ENCODE measurements around the gene GHRHR.

Gene GHRHR

DNA sequence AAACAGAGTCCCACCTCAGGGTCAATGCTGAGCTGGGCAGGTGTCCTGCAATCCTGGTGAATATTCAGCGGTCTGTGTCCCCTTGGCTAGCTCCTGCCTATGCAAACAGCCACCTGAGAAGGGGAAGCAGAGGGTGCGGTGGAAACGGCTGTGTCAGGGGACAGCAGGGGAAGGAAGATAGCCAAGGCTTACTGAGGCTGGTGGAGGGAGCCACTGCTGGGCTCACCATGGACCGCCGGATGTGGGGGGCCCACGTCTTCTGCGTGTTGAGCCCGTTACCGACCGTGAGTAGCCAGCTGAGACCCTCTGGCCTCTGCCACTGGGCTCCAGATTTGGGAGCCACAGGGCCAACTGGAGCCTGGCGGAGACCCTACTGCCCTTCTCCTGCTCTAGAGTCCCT lies at the start of gene GHRHR:
Gene GHRHR, plus strand, starts transcription at position 112 of the 400 bp plus-strand sequence. Its CDS starts 116 bp downstream, at position 228.
- FAIRE-seq, result peak; percentile 75
- DNase-seq (ENCODE audit: low spot score), result no peak

DNA sequence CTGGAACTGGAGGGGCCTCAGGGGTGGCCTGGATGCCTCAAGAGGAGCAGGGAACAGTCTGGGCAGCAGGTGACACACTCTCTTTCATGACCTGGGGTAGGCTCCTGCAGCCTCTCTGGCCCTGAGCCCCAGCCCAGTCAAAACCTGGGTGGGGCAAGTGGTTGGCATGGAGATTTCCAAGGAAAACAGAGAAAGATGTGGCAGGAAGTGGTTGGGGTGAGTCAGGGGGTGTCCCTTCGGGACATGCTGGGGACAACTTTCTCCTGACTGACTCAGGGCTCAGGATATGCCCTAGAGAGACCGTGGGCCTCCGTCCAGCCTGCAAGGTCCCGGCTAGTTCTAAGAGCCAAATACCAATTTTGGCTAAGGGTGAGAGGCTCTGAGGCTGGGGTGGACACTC lies 49.2 kb upstream of the GHRHR start:
- no peak for FAIRE-seq
- peak; percentile 86 for DNase-seq (ENCODE audit: low spot score)

DNA sequence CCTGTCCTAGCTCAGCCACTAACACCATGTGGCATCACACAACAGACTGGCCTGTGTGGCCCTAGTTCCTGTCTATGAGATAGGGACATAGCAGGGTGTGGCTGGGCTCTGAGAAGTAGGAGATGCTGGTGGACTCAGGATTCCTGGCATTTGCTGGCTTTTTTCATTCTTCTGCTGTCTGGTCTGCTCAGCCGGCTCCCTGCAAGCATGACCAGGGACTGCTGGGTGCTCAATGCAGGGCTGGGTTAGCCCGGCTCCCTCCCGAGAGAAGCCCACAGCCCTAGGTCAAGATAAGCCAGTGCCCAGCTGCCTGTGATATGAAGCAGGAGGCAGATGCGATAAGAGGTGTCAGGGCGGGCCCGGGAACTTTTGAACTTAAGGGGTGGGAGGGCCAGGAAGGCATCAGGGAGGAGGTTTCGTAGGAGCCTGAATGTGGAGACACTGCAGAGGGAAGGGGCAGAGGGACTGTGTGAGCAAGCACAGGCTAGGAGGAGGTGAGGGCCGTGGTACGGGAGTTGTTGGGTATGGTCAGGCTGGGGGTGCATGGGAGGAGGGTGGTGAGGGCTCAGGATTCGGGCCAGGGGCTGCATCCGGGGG lies 48.6 kb upstream of the GHRHR start:
- FAIRE-seq (no peak), DNase-seq (ENCODE audit: low spot score) (peak; percentile 41)

DNA sequence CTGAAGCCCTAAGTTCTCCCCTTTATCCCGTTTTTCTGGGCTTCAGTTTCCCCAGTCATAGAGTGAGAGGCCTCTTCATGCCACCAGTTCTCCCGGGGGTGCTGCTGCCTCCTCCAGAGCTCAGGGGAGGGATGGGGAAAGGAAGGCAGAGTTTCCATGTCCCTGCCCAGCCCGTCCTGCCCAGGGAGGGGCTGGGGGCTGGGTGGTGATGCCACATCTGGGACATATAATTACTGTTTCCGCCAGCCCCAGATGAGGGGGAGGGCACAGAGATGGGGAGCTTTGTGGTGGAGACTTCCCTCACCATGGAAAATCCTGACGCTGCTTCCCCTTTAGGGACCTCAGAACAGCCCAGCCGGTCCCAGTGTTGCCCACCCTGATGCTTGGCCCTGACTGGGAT lies 48.0 kb upstream of the GHRHR start:
- no peak for FAIRE-seq
- no peak for DNase-seq (ENCODE audit: low spot score)

GRCh38 chr7:30916255-30916654 lies 47.5 kb upstream of the GHRHR start:
- FAIRE-seq (no peak), DNase-seq (ENCODE audit: low spot score) (no peak)

GRCh38 chr7:30916767-30917166 lies 47.0 kb upstream of the GHRHR start:
- DNase-seq (ENCODE audit: low spot score), result no peak
- no peak for FAIRE-seq

DNA sequence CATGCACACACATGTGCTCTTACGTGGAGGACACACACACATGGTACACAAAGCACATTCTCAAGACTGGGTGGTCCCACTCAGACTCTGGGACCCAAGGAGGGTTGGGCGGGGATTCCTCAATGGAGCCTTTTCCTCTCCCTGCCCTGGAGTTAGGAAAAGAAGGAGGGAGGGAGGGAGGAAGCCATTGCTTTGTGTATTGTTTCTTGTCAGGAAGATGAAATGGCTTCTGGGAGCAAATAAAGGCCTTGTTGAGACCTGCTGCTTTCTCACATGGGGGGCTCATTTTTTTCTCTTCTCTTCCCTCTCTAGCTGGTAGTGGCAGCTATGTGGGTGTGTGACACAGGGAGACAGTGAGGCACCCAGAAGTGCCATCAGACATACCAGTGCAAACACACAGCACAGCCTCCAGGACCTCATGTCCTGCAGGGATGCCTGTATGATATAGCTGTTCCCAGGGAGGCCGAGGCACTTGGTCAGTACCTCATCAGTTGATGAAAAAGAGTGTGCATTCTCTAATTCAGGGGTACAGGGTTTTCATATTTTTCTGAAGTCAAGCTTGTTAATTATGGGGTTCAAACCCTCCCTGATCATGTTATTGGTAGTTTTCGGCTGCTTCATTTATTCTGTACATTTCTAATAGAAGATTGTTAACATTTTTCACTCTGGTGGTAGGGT lies 46.4 kb upstream of the GHRHR start:
- peak; percentile 40 for FAIRE-seq
- DNase-seq (ENCODE audit: low spot score), result no peak

DNA sequence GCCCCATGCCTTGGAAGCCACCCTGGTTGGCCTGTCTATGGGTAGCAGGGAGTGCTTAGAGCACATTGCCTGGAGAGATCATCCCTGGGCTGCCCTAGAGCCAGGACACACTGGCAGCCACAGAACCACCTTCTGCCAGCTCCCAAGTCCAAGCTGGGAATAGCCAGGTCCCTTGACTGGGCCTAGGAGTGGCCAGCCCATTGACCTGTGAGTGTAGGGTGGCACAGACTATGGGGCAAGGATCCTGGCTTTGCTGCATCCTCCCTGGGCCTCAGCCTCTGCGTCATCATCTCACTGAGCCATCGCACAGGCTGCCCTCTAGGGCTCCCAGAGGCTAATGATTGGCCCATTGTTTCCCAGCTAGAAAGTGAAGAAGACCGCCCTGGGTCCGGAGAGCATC lies 45.1 kb upstream of the GHRHR start:
- FAIRE-seq (no peak), DNase-seq (ENCODE audit: low spot score) (no peak)

- DNase-seq (ENCODE audit: low spot score), result peak; percentile 57
- no peak for FAIRE-seq
Measured at GRCh38 chr7:30920021-30920583, 43.7 kb upstream of the GHRHR start.

GRCh38 chr7:30920584-30921539 lies 42.9 kb upstream of the GHRHR start:
- FAIRE-seq (peak; percentile 94), DNase-seq (ENCODE audit: low spot score) (peak; percentile 90)

DNA sequence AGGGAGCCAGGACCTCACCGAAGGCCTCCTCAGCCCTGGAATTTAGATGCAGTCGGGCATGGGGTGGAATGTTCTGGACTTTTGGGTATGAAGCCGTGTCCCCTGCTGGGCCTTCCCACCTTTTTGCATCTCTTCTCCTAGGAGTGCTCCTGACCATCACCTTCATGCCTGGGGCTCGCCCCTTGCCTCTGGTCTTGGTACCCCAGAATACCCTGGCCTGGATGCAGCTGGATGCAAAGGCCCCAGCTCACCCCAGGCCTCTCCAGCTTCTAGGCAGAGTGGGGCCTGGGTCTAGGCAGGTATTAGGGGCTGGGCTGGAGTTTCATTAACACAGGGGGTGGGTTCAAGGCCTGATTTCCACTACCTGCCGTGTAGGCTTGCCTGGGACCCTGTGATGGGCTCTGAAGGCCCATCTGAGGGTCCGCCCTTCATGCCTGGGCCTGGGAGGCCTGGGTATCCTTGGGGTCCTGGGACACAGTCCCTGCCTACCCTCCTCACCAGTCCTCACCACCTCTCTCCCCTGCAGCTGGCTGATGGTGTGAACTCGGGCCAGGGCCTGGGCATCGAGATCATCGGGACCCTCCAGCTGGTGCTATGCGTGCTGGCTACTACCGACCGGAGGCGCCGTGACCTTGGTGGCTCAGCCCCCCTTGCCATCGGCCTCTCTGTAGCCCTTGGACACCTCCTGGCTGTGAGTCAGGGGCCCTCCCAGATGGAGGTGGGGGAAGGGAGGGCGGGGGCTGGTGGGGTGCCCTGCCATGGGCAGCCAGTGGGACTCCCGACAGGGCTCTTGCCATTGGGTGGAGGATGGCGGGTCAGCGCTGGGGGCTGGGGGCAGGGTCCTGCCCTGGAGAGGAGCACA lies 42.0 kb upstream of the GHRHR start:
- FAIRE-seq (peak; percentile 52), DNase-seq (ENCODE audit: low spot score) (no peak)

DNA sequence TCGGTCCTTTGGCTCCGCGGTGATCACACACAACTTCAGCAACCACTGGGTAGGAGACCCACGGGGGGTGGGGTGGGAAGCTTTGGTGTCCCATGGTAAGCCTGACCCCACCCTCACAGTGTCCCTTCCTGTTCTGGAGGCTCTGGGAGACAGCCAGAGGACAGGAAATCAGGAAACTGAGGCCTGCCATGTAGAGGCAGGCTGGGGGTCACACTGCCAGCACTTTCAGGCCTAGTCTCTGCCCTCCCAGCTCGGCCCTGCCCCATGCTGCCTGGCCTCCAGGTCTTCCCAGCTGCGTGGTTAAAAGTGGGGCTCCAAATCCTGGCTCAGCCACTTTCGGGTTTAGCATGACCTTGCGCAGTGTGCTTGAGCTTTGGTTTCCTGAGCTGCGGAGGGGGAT lies 41.2 kb upstream of the GHRHR start:
- no peak for FAIRE-seq

GRCh38 chr7:30923009-30923773 lies 40.6 kb upstream of the GHRHR start:
- peak; percentile 53 for FAIRE-seq
- no peak for DNase-seq (ENCODE audit: low spot score)

More for the DNA sequence above, 41.2 kb upstream of the GHRHR start:
- DNase-seq (ENCODE audit: low spot score), result no peak

GRCh38 chr7:30923774-30924413 lies 39.9 kb upstream of the GHRHR start:
- DNase-seq (ENCODE audit: low spot score), result no peak
- peak; percentile 56 for FAIRE-seq

- FAIRE-seq (peak; percentile 70), DNase-seq (ENCODE audit: low spot score) (no peak)
Measured at GRCh38 chr7:30924624-30925023, 39.1 kb upstream of the GHRHR start.

DNA sequence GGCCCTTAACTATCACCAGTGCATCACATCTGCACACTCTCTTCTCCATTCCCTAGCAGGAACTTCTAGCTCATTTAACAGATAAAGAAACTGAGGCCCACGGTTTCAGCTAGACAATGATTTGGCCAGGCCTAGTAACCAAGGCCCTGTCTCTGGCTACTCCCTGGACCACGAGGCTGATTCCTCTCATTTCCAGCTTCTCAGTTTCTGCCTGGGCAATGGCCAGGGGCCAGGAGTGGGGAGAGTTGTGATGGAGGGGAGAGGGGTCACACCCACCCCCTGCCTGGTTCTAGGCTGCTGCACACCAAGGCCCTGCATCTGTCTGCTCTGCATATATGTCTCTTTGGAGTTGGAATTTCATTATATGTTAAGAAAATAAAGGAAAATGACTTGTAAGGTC lies 38.6 kb upstream of the GHRHR start:
- FAIRE-seq (no peak), DNase-seq (ENCODE audit: low spot score) (no peak)

DNA sequence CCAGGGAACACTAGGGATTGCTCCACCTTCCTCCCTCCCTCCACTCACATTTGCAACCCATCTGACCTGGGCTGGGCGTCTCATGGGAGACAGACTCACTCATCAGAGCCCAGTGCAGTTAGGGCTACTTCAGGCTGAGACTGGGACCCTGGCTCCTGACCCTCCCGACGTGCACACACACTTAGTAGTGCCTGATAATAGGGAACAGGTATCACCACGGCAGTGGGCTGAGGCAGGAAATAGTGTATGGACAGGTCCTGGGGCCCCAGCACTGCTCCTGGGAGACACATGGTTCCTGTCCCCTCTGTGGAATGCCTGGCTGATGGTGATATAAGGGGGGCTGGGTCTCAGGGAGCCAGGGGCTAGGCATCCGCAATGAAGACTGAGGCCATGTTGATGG lies 37.8 kb upstream of the GHRHR start:
- DNase-seq (ENCODE audit: low spot score) (no peak), FAIRE-seq (peak; percentile 79)

DNA sequence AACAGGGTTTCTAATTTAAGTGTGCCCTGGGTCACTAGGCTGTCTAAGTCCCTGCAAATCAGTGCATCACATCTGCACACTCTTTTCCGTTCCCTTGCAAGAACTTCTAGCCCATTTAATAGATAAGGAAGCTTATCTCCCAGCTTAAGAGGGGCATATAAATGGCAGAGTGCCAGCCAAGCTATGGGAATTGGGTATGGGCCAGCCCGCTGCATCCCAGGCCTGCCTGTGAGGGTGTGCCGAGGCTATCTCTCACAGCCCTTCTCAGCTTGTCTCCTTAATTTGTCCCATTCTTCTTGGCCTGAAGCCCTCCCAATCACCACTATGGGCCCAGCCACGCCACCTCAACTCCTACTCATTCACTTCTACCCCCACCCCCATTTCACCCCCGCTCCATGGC lies 37.4 kb upstream of the GHRHR start:
- FAIRE-seq, result no peak
- DNase-seq (ENCODE audit: low spot score), result no peak

GRCh38 chr7:30927040-30927439 lies 36.7 kb upstream of the GHRHR start:
- FAIRE-seq, result no peak
- no peak for DNase-seq (ENCODE audit: low spot score)

GRCh38 chr7:30927559-30927958 lies 36.2 kb upstream of the GHRHR start:
- DNase-seq (ENCODE audit: low spot score) (peak; percentile 2), FAIRE-seq (no peak)
